PC-3 (cell line): ENCODE measurements around the gene ENOSF1.

Source experiments
- CTCF ChIP-seq: fragments of 300-600 bp; sonication (generic); conservative IDR thresholded peaks from 2 replicates; pipeline ENCODE4 v1.5.1; 2017; ENCODE audit warnings: antibody characterized with exemption, low read depth, mild to moderate bottlenecking, low read length
- EZH2 ChIP-seq: fragments of 300-600 bp; sonication (generic); IDR thresholded peaks from one replicate; pipeline ENCODE4 v1.6.1; 2017; ENCODE audit warnings: antibody characterized with exemption, mild to moderate bottlenecking, low read length; ENCODE audit not compliant: unreplicated experiment

DNA sequence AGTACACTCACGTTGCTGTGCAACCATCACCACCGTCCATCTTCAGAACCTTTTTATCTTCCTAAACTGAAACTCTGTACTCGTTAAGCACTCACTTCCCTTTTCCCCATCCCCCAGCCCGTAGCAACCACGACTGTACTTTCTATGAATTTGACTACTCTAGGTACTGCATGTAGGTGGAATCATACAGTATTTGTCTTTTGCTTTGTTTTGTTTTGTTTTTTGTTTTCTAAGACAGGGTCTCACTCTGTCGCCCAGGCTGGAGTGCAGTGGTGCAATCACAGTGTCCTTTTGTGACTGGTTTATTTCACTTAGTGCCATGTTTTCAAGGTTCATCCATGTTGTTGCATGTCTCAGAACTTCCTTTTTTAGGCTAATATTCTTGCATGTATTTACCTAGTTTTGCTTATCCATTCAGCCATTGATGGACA, 62.0 kb downstream of the ENOSF1 start:
- TF ChIP-seq CTCF (no peak), EZH2 (no peak)
